NCI-H1092 (cell line): ENCODE results near the gene TCF12.
"Not testable (repeated sequence)": the region's sequence is repeated elsewhere in the genome, so short reads cannot be mapped to it uniquely, and the experiment has no call there.

Experiments used
- DNase-seq: peaks from one replicate; lab custom pipeline; 2025; lab: John Stamatoyannopoulos, UW

TCF12 gene

DNA sequence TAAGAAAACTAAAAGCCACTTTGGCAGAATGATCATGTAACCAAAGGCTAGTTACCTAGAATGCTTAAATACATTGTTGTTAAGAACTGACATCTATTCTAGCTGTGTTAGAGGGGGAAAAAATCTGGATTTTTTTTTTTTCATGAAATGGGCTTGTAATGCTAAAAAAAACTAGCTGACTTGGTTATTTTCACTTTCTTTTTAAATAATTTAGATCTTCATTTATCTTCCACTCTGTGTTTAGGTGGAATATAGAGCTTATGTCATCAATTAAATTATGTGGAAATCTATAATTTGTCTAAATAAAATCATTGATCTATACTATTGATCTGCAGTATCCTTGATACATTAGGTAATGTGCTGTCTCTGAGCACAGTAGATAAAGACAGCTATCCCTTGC is 217.4 kb downstream of the TCF12 start:
- no peak for DNase-seq

DNA sequence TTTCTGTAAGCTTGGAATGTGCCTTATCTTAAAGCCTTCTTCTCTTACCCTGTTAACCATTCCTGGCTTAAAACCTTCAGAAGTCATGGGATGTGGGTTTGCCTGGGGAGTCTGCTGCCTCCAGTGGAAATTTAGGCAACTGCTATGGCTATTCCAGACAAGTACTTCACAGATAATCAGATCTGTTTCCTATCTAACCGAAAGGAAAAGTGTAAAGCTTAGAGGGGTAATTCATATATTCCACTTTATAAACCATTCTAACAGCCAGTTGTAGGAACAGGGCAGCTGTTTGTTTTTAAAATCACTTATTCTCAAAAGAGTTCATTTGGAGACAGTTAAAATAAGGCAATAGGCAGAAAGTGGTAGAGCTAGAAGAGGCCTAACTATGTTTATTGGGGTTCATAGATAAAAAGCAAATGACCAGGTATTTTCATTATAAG is 219.9 kb downstream of the TCF12 start:
- no peak for DNase-seq

DNA sequence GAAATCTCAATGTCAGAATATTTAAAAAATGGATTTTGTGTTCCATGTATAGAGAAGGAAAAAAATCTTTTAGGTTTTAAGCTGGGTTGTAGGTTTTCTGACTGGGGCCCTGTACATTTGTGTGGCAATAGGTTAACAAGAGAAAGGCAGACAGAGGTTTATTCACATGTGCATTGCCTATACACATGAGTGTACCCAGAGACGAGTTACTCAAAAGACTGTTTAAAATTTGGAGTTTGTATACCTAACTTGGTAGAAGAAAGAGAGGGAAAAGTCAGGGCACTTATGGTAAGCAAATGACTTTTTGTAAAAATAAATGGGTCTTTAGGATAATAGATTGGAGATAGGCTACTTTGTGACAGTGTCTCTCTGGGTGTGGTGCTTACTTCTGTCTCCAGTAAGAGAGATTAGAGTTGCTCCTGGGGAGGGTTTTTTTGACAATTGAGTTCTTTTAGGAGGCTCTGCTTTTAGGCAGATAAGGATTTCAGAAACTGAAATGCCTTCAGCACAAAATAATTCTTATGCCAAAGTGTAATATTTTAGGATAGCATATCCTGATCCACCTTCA is 225.2 kb downstream of the TCF12 start:
- no peak for DNase-seq

DNA sequence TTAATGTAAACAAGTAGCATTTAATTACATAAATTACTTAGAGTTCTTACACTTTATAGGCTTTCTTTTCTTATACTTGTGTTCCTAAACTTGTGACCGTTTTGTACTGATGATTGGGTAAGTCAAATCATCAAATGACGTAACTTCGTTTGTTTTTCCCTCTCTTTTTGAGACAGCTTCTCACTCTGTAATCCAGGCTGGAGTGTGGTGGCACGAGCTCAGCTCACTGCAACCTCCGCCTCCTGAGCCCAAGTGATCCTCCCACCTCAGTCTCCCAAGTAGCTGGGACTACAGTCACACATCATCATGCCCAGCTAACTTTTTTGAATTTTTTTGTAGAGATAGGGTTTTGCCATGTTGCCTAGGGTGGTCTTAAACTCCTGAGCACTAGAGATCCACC is 226.0 kb downstream of the TCF12 start:
- DNase-seq: no peak

DNA sequence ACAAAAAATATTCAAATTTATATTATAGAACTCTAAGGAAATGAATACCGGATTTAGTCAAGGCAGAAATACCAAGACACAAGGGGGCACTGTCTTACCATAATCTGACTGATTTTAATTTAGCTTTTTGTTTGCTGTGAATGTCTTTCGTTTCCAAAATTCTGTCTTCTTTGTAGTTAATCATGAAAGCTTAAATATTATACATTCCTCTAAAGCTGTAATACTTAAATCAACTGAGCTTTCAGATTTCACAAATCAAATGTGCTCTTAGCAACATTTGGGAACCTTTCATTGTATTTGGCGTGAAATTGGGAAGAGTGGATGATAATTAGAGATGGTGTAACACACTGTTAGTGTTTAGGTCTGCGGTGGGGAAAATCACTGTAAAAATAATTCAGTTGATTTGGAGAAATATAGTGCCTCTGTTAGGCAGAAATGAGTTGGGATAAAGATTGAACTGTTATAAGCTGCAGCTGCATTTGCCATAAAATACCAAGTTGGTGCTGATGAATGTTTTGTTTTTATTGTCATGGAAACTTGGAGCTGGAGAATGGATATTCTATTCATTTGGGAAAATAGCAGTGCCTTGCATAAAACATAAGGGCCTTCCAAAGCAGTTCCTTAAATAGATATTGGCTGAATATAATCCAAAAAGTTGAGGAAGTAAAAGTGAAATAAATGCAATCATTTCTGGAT is 228.2 kb downstream of the TCF12 start:
- DNase-seq: peak; percentile 28

DNA sequence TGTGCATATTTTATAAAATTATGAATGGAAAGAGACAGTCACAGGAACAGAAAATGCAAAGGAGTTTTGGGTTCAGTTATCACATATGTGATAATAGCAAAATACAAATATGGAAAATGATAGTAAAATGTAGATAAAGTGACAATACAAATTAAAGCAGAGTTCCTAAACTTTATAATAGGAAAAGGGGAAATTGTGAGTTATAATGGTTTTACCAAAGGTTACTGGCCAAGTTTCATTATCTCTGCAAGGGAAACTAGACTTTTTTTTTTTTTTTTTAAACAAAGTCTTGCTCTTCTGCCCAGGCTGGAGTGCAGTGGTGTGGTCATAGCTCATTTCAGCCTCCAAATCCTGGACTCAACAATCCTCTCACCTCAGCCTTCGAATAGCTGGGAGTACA is 229.2 kb downstream of the TCF12 start:
- no peak for DNase-seq

DNA sequence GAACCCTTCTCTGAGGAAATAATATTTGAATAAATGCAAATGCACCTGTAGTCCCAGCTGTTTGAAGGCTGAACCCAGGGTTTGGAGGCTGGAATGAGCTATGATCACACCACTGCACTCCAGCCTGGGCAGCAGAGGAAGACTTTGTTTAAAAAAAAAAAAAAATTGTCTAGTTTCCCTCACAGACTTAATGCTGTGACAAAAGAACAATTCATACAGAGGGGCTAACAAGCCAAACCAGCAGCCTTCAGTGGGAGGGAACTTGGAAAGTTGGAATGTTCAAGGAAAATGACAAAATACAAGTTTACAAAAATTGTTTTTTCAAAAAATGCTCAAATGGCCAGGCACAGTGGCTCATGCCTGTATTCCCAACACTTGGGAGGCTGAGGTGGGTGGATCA is 229.8 kb downstream of the TCF12 start:
- DNase-seq: no peak

DNA sequence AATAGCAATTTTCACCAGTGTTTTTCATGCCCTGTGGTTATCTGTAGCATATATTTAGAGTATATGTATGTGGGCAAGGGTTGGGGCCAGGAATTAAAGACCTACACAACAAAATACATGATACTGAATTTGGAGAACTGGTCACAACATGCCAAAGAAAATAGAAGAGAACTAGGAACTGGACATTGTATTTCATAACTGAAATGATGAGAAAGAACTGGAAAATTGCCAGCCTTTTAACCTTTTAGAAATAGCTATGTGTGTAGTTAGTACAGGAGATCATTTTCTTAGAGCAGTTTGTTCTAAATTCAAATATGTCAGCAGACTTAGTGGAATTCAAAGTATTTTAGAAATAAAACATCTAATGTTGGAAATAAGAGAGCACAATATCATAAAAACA is 230.8 kb downstream of the TCF12 start:
- no peak for DNase-seq

DNA sequence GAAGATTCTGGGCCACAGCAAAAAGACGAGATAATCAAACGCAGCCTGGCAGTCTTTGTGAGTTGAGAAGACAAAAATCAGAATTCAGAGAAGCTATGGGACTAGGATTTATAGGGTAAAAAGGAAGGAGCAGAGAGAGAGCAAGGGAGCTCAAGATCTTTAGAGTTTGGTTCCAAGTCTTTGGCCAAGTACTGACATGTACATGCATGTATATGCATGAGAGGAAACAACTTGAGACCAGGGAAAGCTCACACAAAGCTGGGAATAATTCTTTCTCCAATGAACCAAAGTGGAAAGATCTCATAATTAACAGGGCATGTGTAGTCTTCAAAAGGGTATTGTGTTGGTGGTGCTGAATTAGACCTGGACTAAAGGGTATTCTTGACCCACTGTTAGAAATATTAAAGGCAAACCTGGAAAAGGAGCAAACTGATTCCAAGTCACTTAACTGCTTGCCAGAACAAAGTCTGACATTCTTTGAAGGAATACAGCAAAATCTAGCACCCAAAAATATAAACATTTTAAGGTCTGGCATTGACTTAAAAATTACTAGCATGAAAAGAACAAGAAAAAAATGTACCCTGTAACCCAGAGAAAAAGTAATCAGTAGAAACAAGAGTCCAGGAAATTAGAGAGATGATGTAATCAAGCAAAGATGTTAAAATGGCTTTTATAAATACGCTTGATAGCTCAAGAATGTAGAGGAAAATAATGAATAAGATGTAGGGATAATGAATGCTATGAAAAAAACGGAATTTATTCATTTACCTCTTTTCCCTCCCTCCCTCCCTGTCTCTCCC is 231.8 kb downstream of the TCF12 start:
- no peak for DNase-seq

DNA sequence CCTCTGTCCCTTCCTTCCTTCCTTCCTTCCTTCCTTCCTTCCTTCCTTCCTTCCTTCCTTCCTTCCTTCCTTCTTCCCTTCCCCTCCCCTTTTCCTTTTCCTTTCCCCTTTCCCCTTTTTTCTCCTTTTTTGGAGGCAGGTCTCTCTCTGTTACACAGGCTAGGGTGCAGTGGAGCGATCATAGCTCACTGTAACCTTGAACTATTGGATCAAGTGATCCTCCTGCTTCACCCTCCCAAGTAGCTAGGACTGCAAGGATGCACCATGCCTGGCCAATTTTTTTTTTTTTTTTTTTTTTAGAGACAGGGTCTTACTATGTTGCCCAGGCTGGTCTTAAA is 232.4 kb downstream of the TCF12 start:
- DNase-seq: not testable (repeated sequence)

DNA sequence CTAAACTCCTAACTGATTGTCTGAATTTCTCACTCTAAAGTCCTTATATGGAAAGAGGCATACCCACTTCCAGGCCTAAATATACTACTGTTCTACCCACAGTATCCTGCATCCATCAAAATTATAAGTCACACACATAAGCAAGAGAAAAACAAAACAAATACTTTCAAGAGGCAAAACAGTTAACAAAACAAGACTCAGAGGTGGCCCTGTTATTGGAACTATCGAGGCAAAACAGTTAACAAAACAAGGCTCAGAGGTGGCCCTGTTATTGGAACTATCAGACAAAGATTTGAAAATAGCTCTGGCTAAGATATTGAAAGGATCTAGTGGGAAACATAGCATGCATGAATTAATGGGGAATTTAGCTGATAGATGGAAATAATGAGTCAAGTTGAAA is 233.7 kb downstream of the TCF12 start:
- DNase-seq: no peak

DNA sequence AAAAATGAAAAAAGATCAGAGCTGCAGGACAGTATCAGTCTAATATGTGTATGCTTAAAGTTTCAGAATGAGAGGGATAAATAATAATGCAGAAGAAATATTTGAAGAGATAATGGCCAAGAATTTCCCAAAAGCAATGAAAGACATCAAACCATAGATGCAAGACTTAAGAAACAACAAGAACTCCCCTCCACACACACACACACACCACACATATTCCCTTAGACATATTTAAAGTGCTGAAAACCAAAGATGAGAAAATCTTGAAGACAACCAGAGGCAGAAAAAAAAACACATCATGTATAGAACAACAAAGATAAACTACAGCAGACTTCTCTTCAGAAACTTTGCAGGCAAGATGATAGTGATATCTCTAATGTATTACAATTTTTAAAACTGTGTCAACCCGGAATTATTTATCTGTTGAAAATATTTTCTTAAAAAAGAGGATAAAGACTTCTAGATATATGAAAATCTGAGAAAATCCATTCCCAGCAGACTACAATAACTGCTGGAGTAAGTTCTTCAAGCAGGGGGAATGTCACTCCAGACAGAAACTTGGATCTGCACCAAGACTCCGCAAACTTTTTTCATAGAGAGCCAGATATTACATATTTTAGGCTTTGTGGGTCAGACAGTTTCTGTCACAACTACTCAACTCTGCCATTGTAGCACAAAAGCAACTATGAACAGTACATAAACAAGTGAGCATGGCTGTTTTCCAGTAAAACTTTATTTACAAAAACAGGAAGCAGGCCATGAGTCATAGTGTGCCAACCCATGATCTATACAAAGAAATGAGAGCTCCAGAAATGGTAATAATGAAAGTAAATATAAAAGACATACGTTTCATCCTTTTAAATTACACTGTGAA is 234.5 kb downstream of the TCF12 start:
- no peak for DNase-seq

DNA sequence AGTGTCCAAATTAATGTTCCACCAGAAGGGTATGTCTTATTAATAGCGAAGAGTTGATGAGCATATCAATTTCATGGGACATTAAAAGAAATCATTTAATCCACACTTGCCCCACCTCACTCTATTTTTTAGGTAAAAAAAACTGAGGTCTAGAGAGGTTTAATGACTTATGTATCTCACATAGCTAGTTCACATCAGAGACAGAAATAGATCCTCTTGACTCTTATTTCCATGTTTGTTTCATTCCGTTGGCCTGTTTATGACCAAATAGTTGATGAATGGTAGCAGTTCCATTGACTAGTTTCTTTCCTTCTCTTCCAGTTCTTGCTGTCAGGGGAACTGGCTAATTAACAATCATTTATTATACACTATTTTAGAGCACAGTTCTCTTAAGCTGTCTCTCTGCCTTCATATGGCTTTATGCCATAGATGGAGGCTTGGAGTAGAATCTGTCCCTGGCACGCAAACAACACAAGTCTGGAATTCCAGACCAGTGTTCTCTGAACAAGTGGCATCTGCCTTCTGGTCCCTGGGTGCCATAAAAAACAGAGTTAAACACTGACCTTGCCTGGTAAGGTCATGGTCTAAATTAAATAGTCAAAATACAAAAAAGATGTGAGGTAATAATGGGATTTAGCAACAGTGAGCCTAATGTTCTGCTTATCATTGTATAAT is 237.9 kb downstream of the TCF12 start:
- no peak for DNase-seq

DNA sequence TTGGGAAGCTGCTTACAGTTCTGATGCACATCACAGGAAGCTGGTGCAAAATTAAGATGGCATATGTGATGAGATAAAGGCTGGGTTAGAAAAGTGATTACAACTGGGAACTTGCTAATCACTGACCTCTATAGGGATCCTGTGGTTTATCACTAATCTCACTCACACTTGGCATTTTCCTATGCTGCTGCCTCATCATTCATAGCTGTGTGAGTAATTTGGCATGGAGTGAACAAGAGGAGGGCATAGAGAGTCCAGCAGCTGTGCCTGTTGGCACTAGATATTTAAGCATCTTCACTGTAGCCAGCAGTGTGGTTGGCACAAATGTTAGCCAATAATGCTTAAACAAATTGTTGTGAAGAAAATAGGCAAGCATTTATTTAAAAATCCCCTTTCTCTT is 240.1 kb downstream of the TCF12 start:
- peak; percentile 52 for DNase-seq

DNA sequence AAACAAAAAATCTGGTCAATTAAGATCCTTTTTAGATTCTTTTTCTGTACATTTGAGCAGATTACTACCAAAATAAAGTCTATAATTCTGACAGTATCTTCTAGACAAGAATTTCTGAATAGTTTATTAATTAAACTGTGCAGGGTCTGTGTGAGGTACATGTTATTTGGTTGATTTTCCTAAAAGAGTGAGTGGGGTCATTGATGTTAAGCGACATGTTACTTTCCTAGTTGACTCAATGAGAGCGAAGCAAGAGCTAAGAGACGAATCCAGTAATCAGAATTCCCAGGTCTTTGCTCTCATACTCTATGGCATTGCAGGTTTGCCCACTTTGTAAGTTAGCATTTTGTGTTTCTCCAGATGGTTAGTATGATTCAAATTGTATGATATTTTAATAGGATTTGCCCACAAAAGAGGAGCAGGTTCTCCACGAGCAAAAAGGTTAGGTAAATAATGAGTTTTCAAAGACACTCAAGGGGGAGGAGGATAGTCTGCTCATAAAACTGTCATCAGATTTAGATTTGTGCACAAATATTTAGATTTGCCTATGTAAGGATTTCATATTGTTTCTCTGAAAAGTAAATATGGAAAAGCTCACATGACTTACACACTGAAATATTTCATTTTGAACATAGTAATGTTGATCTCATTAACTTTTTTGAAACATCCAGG is 240.7 kb downstream of the TCF12 start:
- no peak for DNase-seq

DNA sequence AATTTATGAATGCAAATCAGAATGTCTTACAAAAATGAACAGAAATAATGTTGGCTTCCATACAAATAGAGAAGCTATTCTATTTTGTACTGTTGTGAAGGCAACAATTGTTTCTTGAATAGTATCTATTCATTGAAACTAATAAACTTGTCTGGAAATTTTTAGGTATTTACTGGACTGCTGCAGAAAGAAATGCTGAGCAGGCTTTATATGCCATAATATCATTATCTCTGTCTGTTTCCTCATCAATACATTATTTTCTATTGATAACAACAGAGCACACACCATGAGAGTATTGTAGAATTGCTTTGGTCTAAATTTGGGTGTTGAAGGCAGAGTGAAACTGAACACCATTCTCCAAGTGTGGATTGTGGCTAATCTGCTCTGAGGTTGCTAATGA is 241.3 kb downstream of the TCF12 start:
- DNase-seq: no peak

DNA sequence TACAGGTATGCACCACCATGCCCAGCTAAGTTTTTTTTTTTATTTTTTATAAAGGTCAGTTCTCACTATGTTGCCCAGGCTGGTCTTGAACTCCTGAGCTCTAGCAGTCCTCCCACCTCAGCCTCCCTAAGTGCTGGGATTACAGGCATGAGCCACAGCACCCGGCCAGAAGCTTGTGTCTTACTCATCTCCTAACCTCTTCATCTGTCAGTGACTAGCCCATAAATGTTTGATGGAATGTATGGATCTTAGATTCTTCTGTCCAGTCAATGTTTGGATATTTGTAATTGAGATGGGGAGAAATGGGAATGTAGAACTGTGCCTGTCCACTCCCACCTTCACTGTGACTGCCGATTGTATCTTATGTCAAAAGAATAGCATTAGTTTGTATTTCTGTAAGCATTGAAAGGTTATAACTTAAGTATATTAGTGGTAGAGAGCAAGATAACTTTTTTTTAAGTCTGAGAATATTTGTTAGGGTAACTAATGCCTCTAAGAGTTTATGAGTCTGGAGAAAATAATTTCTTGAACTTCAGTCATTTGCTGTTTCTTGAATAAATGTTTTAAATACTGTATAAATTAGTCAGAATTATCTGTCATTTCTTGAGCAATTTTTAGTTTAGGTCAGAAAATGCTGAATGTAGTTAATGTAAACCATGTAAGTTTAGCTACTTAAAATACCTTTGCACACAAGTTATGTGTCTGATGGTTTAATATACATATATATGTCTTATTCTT is 242.5 kb downstream of the TCF12 start:
- DNase-seq: no peak

DNA sequence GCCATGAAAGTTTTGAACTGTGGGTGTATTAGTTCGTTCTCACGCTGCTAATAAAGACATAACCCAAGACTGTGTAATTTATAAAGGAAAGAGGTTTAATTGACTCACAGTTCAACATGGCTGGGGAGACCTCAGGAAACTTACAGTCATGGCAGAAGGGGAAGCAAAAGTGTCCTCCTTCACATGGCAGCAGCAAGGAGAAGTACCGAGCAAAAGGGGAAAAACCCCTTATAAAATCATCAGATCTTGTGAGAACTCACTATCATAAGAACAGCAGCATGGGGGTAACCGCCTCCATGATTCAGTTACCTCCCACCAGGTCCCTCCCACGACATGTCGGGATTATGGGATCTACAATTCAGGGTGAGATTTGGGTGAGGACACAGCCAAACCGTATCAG is 245.8 kb downstream of the TCF12 start:
- not testable (repeated sequence) for DNase-seq

DNA sequence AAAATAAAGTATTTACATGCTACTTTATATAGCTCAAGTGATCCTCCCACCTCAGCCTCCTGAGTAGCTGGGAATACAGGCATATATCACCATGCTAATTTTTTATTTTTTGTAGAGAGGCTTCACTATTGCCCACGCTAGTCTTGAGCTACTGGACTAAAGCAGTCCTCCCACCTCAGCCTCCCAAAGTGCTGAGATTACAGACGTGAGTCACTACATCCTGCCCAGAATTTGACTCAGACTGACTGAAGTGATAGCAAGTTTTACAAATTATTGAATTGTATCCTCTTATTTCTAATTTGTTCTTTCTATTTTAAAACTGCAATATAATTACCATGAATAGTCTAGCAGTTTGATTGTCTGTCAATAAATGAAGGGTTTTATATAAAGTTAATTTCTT is 247.5 kb downstream of the TCF12 start:
- DNase-seq: no peak

DNA sequence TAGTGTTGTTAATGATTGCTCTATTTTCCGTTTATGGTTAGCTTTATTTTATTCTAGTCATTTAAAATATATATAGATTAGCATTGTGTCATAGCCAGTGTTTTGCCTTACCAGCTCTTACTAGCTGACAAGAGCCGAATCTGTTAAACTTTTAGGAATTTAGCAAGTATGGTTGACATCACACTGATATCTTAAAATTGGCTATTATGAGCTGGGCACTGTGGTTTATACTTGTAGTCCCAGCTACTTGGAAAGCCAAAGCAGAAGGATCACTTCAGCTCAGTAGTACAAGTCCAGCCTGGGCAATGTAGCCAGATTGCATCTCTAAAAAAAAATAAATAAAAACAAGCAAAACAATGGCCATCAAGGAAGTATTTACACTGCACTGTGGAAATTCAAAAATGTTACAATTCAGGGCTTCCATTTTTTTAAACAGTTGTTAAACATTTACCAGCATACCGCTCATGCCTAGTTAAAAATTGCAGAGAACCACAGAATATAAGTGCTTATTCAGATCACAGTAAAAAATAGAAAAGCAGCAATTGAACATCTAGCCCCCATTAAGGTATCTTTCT is 249.5 kb downstream of the TCF12 start:
- no peak for DNase-seq
